GM12801 (cell line): Measurements from ENCODE around the gene CXCL3.

Source experiments
- TF ChIP-seq, protein P1 (sequence below): IDR thresholded peaks from one replicate; pipeline ENCODE4 v1.5.1; 2011; ENCODE audit warnings: control low read depth; ENCODE audit not compliant: insufficient read length; ENCODE audit errors: extremely low read depth

The CXCL3 gene

DNA sequence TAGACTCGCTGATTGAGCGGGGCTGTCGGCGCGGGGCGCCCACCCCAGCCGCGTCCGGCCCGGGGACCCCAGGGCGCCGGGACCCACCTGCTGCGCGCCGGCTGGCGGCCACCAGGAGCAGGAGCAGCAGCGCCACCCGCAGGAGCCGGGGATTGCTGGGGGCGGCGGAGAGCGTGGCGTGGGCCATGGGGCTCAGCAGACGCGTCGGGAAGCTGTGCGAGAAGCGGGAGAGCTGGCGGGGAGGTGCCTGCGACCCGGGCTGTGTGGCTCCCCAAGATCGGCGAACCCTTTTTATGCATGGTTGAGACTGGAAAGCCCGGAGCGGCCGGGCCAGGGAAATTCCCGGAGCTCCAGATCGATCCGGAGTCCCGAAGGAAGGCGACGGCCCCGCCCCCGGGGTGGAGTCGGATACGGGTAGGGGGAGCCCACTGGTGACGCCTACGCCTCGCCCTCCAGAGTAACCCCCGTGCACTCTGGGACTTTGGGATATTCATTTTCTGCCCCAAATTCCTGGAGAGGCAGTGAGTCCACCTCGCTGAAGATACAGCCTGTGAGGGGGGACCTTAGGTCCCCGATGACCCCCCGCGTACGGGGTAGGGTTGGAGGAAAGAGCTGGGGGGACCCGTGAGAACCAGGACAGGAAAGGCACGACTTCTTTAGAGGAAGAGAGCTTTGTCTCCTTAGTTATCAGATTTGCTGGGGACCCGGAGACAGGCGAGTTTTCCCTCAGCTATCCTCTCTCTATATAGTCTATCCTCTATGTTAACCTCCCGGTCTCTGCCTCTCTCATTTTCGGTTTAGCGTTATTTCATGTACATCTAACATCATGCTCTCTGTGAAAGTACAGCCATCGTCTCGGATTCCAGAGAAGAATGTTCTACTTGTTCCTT, at the start of gene CXCL3:
TSS of gene CXCL3 (minus strand) at position 265 of the 890 bp plus-strand sequence. CDS start at position 187, 78 bp downstream.
- TF ChIP-seq, protein P1, sequence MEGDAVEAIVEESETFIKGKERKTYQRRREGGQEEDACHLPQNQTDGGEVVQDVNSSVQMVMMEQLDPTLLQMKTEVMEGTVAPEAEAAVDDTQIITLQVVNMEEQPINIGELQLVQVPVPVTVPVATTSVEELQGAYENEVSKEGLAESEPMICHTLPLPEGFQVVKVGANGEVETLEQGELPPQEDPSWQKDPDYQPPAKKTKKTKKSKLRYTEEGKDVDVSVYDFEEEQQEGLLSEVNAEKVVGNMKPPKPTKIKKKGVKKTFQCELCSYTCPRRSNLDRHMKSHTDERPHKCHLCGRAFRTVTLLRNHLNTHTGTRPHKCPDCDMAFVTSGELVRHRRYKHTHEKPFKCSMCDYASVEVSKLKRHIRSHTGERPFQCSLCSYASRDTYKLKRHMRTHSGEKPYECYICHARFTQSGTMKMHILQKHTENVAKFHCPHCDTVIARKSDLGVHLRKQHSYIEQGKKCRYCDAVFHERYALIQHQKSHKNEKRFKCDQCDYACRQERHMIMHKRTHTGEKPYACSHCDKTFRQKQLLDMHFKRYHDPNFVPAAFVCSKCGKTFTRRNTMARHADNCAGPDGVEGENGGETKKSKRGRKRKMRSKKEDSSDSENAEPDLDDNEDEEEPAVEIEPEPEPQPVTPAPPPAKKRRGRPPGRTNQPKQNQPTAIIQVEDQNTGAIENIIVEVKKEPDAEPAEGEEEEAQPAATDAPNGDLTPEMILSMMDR = no peak

DNA sequence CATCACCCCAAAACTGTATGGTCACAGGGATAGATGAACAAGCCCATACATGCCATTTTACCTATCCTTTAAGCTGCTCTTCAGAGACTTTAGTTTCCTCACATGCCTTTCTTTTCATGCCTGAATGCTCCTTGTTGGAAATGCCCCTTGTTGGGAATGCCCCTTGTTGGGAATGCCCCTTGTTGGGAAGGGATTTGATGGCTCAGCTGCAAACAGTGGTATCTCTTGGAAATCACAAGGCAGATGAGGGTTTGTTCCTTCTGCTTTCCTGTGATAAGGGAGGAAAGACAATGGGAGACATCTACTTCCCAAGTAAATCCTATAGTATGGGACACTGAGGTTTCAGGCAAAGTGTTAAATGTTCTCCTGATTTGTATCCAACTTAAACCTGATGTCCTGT, 49.0 kb upstream of the CXCL3 start:
- TF ChIP-seq, protein P1 = no peak

DNA sequence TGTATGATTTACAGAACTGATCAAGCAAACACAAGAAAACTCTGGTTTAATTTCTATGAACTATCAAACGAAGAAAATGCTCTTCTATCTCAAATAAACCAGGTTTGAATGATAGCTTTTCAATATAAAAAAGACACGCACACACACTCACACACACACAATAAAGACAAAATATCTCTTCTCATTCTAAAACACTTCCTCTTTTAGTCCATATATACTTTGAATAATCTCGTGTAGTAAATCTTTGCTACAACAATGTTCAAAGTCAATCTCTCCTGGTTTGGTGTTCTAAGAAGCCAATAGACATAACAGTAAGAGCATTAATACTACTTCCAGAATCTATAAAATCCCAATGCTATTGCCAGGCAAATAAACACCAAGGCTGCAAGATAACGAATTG, 47.2 kb upstream of the CXCL3 start:
- TF ChIP-seq, protein P1 = no peak

DNA sequence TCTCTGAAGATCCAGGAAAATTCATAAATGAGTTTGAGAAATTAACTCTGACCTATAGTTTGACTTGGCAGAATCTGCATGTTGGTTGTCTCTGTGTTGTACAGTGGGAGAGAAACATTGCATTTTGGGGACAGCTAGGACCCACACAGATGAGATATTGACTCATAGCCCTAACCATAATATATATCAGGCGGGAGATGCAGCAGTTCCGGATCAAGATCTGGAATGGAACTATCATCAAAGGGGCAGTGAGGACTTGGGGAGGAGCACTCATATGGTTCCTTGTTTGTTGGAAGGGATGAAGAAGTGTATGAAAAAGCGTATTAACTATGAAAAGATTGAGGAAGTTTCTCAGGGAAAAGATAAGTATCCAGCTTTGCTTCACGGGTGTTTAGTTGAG, 46.5 kb upstream of the CXCL3 start:
- TF ChIP-seq, protein P1 = no peak

DNA sequence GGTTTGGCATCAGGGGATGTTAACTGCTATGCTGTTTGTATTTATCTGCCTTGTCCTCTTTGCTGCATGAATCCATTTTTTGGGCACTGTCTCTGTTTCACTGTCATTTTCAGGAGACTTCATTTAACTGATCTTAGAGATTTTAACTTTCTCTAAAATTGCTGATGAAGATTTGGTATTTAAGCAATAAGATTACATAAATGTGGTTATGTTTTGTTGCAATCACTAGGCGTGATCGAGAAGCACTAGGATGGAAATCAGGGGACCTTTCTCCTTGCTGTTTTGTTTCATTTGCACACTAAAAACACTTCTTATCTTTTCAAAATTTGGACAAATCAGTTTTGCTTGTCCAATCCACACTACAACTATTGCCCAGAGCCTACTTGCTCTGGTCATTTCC, 45.1 kb upstream of the CXCL3 start:
- TF ChIP-seq, protein P1 = no peak

DNA sequence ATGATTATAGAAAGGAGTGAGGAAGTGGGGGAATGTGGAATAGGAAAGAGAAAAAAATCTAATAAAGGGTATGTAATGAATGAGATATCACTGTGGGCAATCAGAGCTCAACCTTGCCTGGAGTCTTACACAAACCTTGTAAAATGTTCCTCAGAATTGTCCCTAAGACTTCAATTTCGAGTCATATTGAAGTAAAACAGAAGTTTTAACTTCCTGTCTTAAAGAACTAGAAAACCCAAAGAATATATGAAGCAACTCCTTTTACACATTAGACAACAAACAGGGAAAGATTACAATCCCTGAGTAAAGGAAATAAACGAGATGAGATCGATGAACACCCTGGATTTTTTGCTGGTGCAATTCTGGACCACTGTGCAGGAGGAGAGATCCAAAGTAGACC, 42.5 kb upstream of the CXCL3 start:
- TF ChIP-seq, protein P1 = no peak

DNA sequence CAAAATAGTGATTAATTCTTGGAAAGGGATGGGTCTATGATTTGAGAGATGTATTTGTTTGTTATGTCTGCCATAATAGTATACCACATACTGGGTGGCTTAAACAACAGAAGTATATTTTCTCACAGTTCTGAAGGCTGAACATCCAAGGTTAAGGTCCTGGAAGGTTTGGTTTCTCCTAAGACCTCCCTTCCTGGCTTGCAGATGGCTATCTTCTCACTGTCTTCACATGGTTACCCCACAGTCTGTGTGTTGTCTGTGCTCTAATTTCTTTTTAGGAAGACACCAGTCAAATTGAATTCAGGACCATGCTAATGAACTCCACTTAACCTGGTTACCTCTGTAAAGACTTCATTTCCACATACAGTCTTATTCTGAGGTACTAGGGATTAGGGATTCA, 34.9 kb upstream of the CXCL3 start:
- TF ChIP-seq, protein P1 = no peak
